ENCODE results near the gene ALX3. TPM values are rescaled to one million over a fixed set of nuclear protein-coding genes. Genes with fewer than 3 reads are reported as not detected.

ALX3 gene
- total RNA-seq, 1 donor from 2014 or later, result not detected

DNA sequence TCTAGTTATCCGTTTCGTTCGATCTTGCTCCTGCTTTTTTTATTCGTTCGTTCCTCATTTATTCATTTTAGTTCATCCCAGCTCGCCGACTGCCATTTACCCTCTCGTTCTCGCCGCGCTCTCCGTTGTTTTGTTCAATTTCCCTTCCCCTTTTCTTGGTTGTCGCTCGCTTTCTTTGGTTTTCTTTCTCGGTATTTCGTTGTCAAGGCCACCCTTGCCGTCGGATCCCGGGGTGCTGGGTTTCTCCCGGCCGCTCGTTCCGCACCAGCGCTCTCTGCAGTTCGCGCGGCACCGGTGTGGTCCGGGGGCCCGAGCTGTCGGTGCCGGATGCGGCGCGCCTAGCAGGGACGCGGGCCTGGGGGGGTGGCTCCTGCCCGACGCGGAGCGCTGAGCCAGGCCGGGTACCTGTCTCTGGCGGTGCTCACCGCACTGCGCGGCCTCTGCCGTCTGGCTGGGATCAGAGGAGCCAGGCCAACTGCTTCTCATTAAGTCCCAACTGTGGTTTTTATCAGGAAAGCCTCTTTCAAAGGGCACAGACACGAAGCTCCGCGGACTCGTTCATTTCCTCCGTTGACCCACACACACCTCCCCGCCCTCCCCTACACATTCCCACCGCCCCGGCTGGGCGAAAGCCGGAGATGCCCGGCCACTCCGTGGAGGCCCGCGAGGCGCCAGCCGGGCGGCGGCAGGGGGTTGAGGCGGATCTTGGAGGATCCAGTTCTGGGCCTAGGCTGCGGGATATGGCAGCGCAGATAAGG, 1.6 kb downstream of the ALX3 start:
- no peaks in the 10 kb centered on the region for H3K9me3 Mint-ChIP-seq
- H3K36me3 Mint-ChIP-seq (ENCODE audit: low read depth), result peaks cover 7% of the 10 kb centered on the region
- peak overlapping the region; percentile 85 for H3K27ac Mint-ChIP-seq
- H3K4me1 Mint-ChIP-seq (ENCODE audit: low read depth), result peaks cover 12% of the 10 kb centered on the region
- intact Hi-C loops (cut with micrococcal nuclease), result loop anchor here (1.0 kb wide), 1 partner anchor 14 kb away; no protein-coding TSS in a partner anchor
- H3K4me3 Mint-ChIP-seq, result peak overlapping the region; percentile 53
- DNase-seq (ENCODE audit: low spot score), result no peak
- H3K27me3 Mint-ChIP-seq (ENCODE audit: insufficient read depth), result peaks cover 64% of the 10 kb centered on the region

DNA sequence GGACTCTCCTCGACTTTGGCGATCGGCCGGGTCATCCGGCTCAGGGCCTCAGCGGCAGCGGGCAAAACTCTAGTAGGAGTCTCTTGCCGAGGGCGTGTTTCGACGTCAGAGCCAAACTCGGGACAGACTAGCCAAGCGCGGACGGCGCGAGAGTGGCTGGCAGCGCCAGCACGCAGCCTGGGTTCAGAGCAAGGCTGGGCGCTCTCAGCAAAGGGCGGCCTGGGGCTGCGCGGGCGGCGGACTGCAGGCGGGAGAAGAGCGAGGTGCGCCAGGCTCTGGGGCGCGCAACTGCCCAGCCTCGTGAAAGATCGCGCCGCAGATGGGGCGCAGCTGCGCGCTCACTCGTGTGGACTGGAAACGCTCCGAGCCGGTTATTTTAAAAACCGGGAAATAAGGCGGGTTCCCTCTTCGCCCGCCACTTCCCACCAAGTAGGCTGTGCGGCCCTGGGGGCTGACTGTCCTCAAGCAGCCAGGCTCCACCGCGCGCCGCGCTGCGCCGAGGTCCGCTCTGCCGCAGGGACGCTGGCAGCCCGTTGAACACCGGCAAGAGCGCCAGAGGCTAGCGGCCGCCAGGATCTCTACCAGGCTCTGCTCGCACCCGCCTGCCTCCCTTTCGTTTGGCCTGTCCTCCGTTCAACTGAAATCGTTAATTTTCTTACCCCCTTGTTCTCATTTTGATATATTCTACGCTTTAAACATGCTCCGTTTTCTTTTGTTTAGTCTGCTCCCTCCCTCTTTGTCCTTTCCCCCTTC, 2.4 kb downstream of the ALX3 start:
- Mint-ChIP-seq H3K9me3 (no peaks in the 10 kb centered on the region), H3K36me3 (ENCODE audit: low read depth) (peaks cover 7% of the 10 kb centered on the region), H3K27ac (peak overlapping the region; percentile 85), H3K27me3 (ENCODE audit: insufficient read depth) (peaks cover 57% of the 10 kb centered on the region), H3K4me1 (ENCODE audit: low read depth) (peaks cover 12% of the 10 kb centered on the region), H3K4me3 (peak overlapping the region; percentile 53)
- DNase-seq (ENCODE audit: low spot score), result no peak
- intact Hi-C loops (cut with micrococcal nuclease), result no loop called here

GRCh38 chr1:110067479-110067892, 3.0 kb downstream of the ALX3 start:
- Mint-ChIP-seq H3K27me3 (ENCODE audit: insufficient read depth) (peaks cover 53% of the 10 kb centered on the region), H3K36me3 (ENCODE audit: low read depth) (peaks cover 7% of the 10 kb centered on the region), H3K27ac (no peak overlapping the region), H3K4me3 (no peak overlapping the region), H3K4me1 (ENCODE audit: low read depth) (peaks cover 12% of the 10 kb centered on the region), H3K9me3 (no peaks in the 10 kb centered on the region)
- DNase-seq (ENCODE audit: low spot score), result no peak
- intact Hi-C loops (cut with micrococcal nuclease), result no loop called here

- DNase-seq (ENCODE audit: low spot score), result no peak
- no peak overlapping the region for H3K4me3 Mint-ChIP-seq
- no peak overlapping the region for H3K27ac Mint-ChIP-seq
- peaks cover 9% of the 10 kb centered on the region for H3K36me3 Mint-ChIP-seq (ENCODE audit: low read depth)
- peaks cover 12% of the 10 kb centered on the region for H3K4me1 Mint-ChIP-seq (ENCODE audit: low read depth)
- no peaks in the 10 kb centered on the region for H3K9me3 Mint-ChIP-seq
- peaks cover 37% of the 10 kb centered on the region for H3K27me3 Mint-ChIP-seq (ENCODE audit: insufficient read depth)
- intact Hi-C loops (cut with micrococcal nuclease), result no loop called here
Observed at GRCh38 chr1:110065841-110066240, 4.6 kb downstream of the ALX3 start.

GRCh38 chr1:110064576-110065337, 5.7 kb downstream of the ALX3 start:
- Mint-ChIP-seq H3K9me3 (no peaks in the 10 kb centered on the region), H3K27me3 (ENCODE audit: insufficient read depth) (peaks cover 34% of the 10 kb centered on the region), H3K4me1 (ENCODE audit: low read depth) (peaks cover 18% of the 10 kb centered on the region), H3K4me3 (no peak overlapping the region), H3K27ac (no peak overlapping the region), H3K36me3 (ENCODE audit: low read depth) (peaks cover 14% of the 10 kb centered on the region)
- no peak for DNase-seq (ENCODE audit: low spot score)
- intact Hi-C loops (cut with micrococcal nuclease), result no loop called here

- Mint-ChIP-seq H3K4me1 (ENCODE audit: low read depth) (peaks cover 18% of the 10 kb centered on the region), H3K27ac (no peak overlapping the region), H3K27me3 (ENCODE audit: insufficient read depth) (peaks cover 28% of the 10 kb centered on the region), H3K9me3 (no peaks in the 10 kb centered on the region), H3K4me3 (no peak overlapping the region), H3K36me3 (ENCODE audit: low read depth) (peaks cover 14% of the 10 kb centered on the region)
- intact Hi-C loops (cut with micrococcal nuclease), result no loop called here
- no peak for DNase-seq (ENCODE audit: low spot score)
Observed at GRCh38 chr1:110063781-110064180, 6.7 kb downstream of the ALX3 start.

DNA sequence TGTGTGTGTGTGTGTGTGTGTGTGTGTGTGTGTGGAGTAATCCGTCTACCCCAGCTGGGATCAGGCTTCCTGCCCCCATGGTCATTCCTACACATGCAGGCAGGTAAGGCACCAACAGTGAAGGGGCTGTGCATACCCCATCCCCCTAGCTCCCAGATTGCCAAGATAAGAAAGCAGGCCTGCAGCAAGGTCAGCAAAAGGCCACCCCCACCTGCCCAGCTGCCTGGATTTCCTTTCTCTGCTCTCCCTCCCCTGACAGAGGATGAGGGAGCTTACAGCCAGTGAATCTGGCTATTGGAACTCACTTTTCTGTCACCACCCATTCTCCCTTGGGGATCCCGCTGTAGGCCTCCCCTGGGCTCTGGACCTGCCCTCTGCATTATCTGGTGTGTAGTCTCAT, 7.9 kb downstream of the ALX3 start:
- Mint-ChIP-seq H3K27ac (no peak overlapping the region), H3K4me3 (no peak overlapping the region), H3K36me3 (ENCODE audit: low read depth) (peaks cover 12% of the 10 kb centered on the region), H3K27me3 (ENCODE audit: insufficient read depth) (peaks cover 20% of the 10 kb centered on the region), H3K9me3 (no peaks in the 10 kb centered on the region), H3K4me1 (ENCODE audit: low read depth) (peaks cover 6% of the 10 kb centered on the region)
- no peak for DNase-seq (ENCODE audit: low spot score)
- intact Hi-C loops (cut with micrococcal nuclease), result no loop called here

DNA sequence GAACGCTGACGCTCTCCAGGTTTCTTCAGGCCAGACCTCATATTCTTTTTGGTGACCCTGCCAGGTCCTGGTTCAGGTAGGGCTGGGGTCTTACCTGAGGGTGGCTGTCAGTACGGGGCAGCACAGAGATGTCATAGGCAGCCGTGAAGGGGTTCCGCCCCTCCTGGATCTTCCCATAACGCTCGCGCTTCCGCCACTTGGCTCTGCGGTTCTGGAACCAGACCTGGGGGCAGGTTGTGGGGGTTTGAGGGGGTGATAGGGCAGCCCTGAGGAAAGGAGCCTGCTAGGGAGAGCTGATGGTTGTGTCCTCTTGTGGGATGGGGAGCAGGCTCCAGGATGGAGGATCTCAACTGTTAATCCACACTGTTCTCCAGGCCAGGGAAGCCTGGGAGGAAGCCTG, 9.1 kb downstream of the ALX3 start:
- Mint-ChIP-seq H3K9me3 (no peaks in the 10 kb centered on the region), H3K27ac (peak overlapping the region; percentile 37), H3K36me3 (ENCODE audit: low read depth) (peaks cover 21% of the 10 kb centered on the region), H3K27me3 (ENCODE audit: insufficient read depth) (peaks cover 11% of the 10 kb centered on the region), H3K4me1 (ENCODE audit: low read depth) (peaks cover 6% of the 10 kb centered on the region), H3K4me3 (no peak overlapping the region)
- no peak for DNase-seq (ENCODE audit: low spot score)
- intact Hi-C loops (cut with micrococcal nuclease), result no loop called here

DNA sequence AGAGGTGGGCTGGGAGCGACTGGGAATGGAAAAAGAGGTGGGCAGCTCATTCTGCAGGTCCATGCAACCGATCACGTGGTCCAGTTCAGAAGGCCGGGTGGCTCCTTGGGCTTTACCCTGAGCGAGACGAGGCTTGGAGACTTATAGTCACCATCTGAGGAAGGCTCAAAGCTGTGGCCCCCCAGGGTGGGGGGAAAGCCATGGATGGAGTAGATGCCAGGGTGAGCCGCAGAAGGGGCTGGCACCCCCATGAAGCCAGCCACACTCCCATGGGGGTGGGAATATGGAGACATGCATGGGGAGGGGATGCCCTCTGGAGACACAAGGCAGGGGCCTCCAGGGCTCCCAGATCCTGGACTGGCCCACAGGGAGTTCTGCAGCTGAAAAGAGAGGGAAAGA, 9.8 kb downstream of the ALX3 start:
- Mint-ChIP-seq H3K4me1 (ENCODE audit: low read depth) (peaks cover 6% of the 10 kb centered on the region), H3K9me3 (no peaks in the 10 kb centered on the region), H3K36me3 (ENCODE audit: low read depth) (peaks cover 23% of the 10 kb centered on the region), H3K27ac (no peak overlapping the region), H3K4me3 (no peak overlapping the region), H3K27me3 (ENCODE audit: insufficient read depth) (peaks cover 5% of the 10 kb centered on the region)
- intact Hi-C loops (cut with micrococcal nuclease), result loop anchor here (1.0 kb wide), 1 partner anchor 31 kb away; no protein-coding TSS in a partner anchor
- DNase-seq (ENCODE audit: low spot score), result no peak

GRCh38 chr1:110060034-110060661, 10.3 kb downstream of the ALX3 start:
- Mint-ChIP-seq H3K4me1 (ENCODE audit: low read depth) (peaks cover 6% of the 10 kb centered on the region), H3K9me3 (no peaks in the 10 kb centered on the region), H3K4me3 (no peak overlapping the region), H3K27ac (peak overlapping the region; percentile 36), H3K27me3 (ENCODE audit: insufficient read depth) (peaks cover 2% of the 10 kb centered on the region), H3K36me3 (ENCODE audit: low read depth) (peaks cover 29% of the 10 kb centered on the region)
- DNase-seq (ENCODE audit: low spot score), result peak; percentile 54
- intact Hi-C loops (cut with micrococcal nuclease), result loop anchor here (1.0 kb wide), 1 partner anchor 31 kb away; no protein-coding TSS in a partner anchor

DNA sequence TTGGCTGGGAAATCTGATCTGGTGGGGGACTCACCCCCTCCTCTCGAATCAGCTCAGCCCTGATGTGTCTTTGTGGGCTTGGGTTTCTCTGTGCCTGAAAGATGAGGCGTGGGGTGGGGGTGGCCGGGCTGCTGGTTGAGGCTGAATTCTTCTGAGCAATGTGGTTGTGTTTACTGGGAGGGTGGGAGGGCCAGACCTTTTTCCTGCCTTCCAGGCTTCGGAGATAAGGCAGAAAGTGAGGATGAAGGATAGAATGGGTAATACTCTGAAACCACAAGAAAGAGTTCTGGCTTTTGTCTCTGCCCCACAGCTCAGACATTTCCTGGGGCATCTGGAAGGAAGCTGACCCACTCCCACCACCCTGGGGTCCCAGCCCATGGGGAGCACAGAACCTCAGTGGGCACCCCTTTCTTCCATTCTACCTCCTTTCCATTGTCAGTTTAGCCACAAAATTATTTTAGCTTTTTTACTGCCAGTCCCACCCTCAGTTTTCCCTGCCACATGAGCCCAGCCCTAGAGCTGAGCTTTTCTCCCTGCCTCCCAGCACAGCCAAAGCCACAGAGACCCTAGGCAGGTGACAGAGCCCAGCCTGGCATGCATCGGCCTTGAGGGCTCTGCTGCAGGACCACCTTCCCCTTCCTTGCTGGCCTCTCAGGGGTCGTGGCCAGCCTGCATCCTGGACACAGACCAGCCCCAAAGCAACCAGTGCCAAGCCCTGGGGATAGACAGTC, 11.2 kb downstream of the ALX3 start:
- H3K36me3 Mint-ChIP-seq (ENCODE audit: low read depth), result peaks cover 30% of the 10 kb centered on the region
- H3K27me3 Mint-ChIP-seq (ENCODE audit: insufficient read depth), result no peaks in the 10 kb centered on the region
- intact Hi-C loops (cut with micrococcal nuclease), result no loop called here
- H3K9me3 Mint-ChIP-seq, result no peaks in the 10 kb centered on the region
- no peak overlapping the region for H3K4me3 Mint-ChIP-seq
- no peak overlapping the region for H3K27ac Mint-ChIP-seq
- DNase-seq (ENCODE audit: low spot score), result no peak
- peaks cover 6% of the 10 kb centered on the region for H3K4me1 Mint-ChIP-seq (ENCODE audit: low read depth)

- H3K27me3 Mint-ChIP-seq (ENCODE audit: insufficient read depth), result no peaks in the 10 kb centered on the region
- no peak overlapping the region for H3K27ac Mint-ChIP-seq
- peaks cover 6% of the 10 kb centered on the region for H3K4me1 Mint-ChIP-seq (ENCODE audit: low read depth)
- intact Hi-C loops (cut with micrococcal nuclease), result no loop called here
- no peaks in the 10 kb centered on the region for H3K9me3 Mint-ChIP-seq
- no peak for DNase-seq (ENCODE audit: low spot score)
- no peak overlapping the region for H3K4me3 Mint-ChIP-seq
- peaks cover 37% of the 10 kb centered on the region for H3K36me3 Mint-ChIP-seq (ENCODE audit: low read depth)
Observed at GRCh38 chr1:110058591-110058990, 11.9 kb downstream of the ALX3 start.
